Neural progenitor cell (in vitro differentiated cells): Measurements from ENCODE around the gene TMEM145. TPM values are rescaled to one million over a fixed set of nuclear protein-coding genes. Genes with fewer than 3 reads are reported as not detected.

Experiments
- DNase-seq: peaks from one replicate; pipeline ENCODE4 v3.0.0-alpha.2; 2016; ENCODE audit warnings: low spot score
- H2AFZ ChIP-seq: fragments of 200-600 bp; sonication (generic); replicated peaks from 2 replicates; pipeline ENCODE4 v1.6.1; 2016; ENCODE audit warnings: antibody characterized with exemption
- H3F3A ChIP-seq: fragments of 200-600 bp; sonication (generic); 2 replicates; pipeline ENCODE4 v1.6.1; 2016; ENCODE audit warnings: antibody characterized with exemption, low read depth
- H3K27ac ChIP-seq: fragments of 200-600 bp; sonication (generic); 2 replicates; pipeline ENCODE4 v1.5.1; 2016; ENCODE audit warnings: mild to moderate bottlenecking
- H3K27me3 ChIP-seq: fragments of 200-600 bp; sonication (generic); 2 replicates; pipeline ENCODE4 v1.6.1; 2016; ENCODE audit warnings: mild to moderate bottlenecking, moderate library complexity
- H3K36me3 ChIP-seq: fragments of 200-600 bp; sonication (generic); 2 replicates; pipeline ENCODE4 v1.5.1; 2016
- H3K4me1 ChIP-seq: fragments of 200-600 bp; sonication (generic); 2 replicates; pipeline ENCODE4 v1.6.1; 2016; ENCODE audit warnings: mixed run types
- H3K4me2 ChIP-seq: fragments of 200-600 bp; sonication (generic); 2 replicates; pipeline ENCODE4 v1.6.1; 2016
- H3K4me3 ChIP-seq: fragments of 200-600 bp; sonication (generic); 2 replicates; pipeline ENCODE4 v1.5.1; 2016
- H3K79me2 ChIP-seq: fragments of 200-600 bp; sonication (generic); 2 replicates; pipeline ENCODE4 v1.6.1; 2016; ENCODE audit warnings: low read depth
- H3K9ac ChIP-seq: fragments of 200-600 bp; sonication (generic); 2 replicates; pipeline ENCODE4 v1.6.1; 2016
- H3K9me3 ChIP-seq: fragments of 200-600 bp; sonication (generic); 2 replicates; pipeline ENCODE4 v1.5.1; 2016; ENCODE audit warnings: low read depth
- H4K20me1 ChIP-seq: fragments of 200-600 bp; sonication (generic); 2 replicates; pipeline ENCODE4 v1.6.1; 2016; ENCODE audit warnings: low read depth
- H3K27ac Mint-ChIP-seq: 3 replicates; pipeline ENCODE4 v1.8.0; 2021; ENCODE audit warnings: mixed read lengths
- H3K27me3 Mint-ChIP-seq: 2 replicates; pipeline ENCODE4 v1.8.0; 2022; ENCODE audit warnings: low read depth, mild to moderate bottlenecking, inconsistent platforms, moderate library complexity, mixed read lengths; ENCODE audit not compliant: insufficient read depth
- H3K36me3 Mint-ChIP-seq: 3 replicates; pipeline ENCODE4 v1.8.0; 2021; ENCODE audit warnings: mixed read lengths
- H3K4me1 Mint-ChIP-seq: 3 replicates; pipeline ENCODE4 v1.8.0; 2021; ENCODE audit warnings: mixed read lengths
- H3K4me3 Mint-ChIP-seq: 3 replicates; pipeline ENCODE4 v1.8.0; 2021; ENCODE audit warnings: mild to moderate bottlenecking, moderate library complexity, mixed read lengths
- H3K9me3 Mint-ChIP-seq: 3 replicates; pipeline ENCODE4 v1.8.0; 2020; ENCODE audit warnings: mixed read lengths
- EZH2 ChIP-seq: fragments of 200-600 bp; sonication (generic); IDR thresholded peaks from 2 replicates; pipeline ENCODE4 v1.6.1; 2017; ENCODE audit warnings: antibody characterized with exemption, mild to moderate bottlenecking, moderate library complexity
- EZH2phosphoT487 ChIP-seq: fragments of 200-600 bp; sonication (generic); IDR thresholded peaks from 2 replicates; pipeline ENCODE4 v1.6.1; 2017; ENCODE audit warnings: antibody characterized with exemption
- total RNA-seq: library from RNA; depleted of rRNA; stranded (reverse); fragments of >200 nt; gene quantifications from 2 replicates; pipeline ENCODE4 v1.2.3, GENCODE V29; 2015; ENCODE audit warnings: low replicate concordance
- TF ChIP-seq, protein P1 (sequence below): fragments of 200-600 bp; sonication (generic); IDR thresholded peaks from 2 replicates; pipeline ENCODE4 v1.5.1; 2017; ENCODE audit warnings: antibody characterized with exemption, mild to moderate bottlenecking

Gene TMEM145
- total RNA-seq, 1 donor from 2014 or later, result 6.6 TPM

DNA sequence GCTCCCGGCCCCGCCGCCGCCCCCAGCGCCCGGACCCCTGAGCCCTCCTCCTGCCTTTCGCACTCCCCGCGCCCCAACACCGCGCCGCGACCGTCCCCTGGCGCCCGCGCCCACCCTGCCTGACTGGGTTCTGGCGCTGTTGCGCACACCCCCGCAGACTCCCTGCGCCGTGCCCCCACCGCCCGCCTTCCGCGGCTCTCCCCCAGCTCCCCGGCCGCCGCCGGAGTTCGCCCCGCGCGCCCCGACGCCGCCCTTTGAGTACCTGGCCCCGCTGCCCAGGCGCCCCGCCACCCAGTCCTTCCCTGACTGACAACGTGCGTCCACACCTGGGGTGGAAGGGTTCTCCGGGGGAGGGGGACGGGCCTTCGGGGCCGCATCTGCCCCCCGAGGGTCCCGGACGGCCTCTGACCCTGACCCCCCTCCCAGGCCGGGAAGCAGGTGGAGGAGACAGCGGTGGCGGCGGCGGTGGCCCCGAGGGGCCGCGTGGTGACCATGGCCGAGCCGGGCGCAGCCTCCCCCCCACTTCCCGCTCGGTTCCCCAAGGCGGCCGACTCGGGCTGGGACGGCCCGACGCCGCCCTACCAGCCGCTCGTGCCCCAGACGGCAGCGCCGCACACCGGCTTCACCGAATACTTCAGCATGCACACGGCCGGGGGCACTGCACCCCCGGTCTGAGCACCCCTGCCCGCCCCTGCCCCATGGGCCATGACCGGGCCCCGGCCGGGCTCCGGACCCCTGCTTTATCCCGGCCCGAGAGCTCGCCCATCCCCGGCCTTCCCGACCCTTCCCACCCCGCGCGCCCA is 10.9 kb downstream of the TMEM145 start:
- DNase-seq, result peak; percentile 62
- H2AFZ ChIP-seq, result peak overlapping the region; percentile 19
- H3K27ac Mint-ChIP-seq, result no peak overlapping the region
- TF ChIP-seq EZH2phosphoT487 (peak; percentile 98), EZH2 (peak; percentile 99)
- TF ChIP-seq, protein P1, sequence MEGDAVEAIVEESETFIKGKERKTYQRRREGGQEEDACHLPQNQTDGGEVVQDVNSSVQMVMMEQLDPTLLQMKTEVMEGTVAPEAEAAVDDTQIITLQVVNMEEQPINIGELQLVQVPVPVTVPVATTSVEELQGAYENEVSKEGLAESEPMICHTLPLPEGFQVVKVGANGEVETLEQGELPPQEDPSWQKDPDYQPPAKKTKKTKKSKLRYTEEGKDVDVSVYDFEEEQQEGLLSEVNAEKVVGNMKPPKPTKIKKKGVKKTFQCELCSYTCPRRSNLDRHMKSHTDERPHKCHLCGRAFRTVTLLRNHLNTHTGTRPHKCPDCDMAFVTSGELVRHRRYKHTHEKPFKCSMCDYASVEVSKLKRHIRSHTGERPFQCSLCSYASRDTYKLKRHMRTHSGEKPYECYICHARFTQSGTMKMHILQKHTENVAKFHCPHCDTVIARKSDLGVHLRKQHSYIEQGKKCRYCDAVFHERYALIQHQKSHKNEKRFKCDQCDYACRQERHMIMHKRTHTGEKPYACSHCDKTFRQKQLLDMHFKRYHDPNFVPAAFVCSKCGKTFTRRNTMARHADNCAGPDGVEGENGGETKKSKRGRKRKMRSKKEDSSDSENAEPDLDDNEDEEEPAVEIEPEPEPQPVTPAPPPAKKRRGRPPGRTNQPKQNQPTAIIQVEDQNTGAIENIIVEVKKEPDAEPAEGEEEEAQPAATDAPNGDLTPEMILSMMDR, result no peak
- no peaks in the 10 kb centered on the region for H3K9me3 ChIP-seq
- peak overlapping the region; percentile 68 for H3K4me2 ChIP-seq
- H3K4me1 Mint-ChIP-seq, result peaks cover 34% of the 10 kb centered on the region
- H3K27me3 ChIP-seq, result peaks cover 58% of the 10 kb centered on the region
- H3K4me3 ChIP-seq, result peak overlapping the region; percentile 41
- peaks cover 16% of the 10 kb centered on the region for H3F3A ChIP-seq
- peaks cover 2% of the 10 kb centered on the region for H3K36me3 Mint-ChIP-seq
- no peak overlapping the region for H3K9ac ChIP-seq
- H3K36me3 ChIP-seq, result no peaks in the 10 kb centered on the region
- peaks cover 35% of the 10 kb centered on the region for H3K27me3 Mint-ChIP-seq
- H3K4me3 Mint-ChIP-seq, result no peak overlapping the region
- H3K9me3 Mint-ChIP-seq, result peaks cover 2% of the 10 kb centered on the region
- no peak overlapping the region for H3K27ac ChIP-seq
- H4K20me1 ChIP-seq, result peaks cover 17% of the 10 kb centered on the region
- H3K4me1 ChIP-seq, result peaks cover 7% of the 10 kb centered on the region
- peaks cover 23% of the 10 kb centered on the region for H3K79me2 ChIP-seq

DNA sequence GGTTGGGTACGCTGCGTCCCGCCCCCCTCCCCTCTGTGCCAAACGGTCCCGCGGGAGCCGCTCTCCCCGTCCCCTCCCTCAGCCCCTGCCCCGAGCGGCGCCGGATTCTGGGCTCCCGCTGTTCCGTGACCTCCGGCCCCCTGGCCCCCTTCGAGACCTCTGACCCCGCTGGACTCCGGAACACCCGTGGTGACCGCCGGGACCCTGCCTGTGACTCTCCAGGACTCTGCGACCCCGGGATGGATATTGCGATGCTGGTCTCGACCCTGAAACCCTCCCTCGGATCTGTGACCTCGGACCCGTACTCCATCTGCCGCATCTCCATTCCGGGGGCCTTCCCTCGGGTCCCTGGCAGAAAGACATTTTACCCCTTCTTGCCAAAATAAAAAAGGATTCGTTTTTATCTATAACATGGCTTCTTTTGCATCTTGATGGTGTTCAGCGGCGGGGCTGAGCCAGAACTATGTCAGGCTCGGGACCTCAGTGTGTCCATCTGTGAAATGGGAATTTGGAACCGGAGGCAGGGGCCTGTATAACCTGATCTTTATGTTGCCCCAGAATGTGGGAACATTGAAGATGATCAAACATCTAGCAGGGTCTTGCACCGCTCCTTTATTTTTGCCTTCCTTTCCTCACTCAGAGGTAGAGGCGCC is 11.7 kb downstream of the TMEM145 start:
- Mint-ChIP-seq H3K36me3 (peaks cover 2% of the 10 kb centered on the region), H3K4me1 (peaks cover 39% of the 10 kb centered on the region), H3K27ac (peak overlapping the region; percentile 74), H3K9me3 (peaks cover 2% of the 10 kb centered on the region), H3K27me3 (peaks cover 35% of the 10 kb centered on the region), H3K4me3 (peak overlapping the region; percentile 93)
- Histone ChIP-seq H3K27ac (no peak overlapping the region), H3K27me3 (peaks cover 53% of the 10 kb centered on the region), H3K79me2 (peaks cover 23% of the 10 kb centered on the region), H3K9ac (no peak overlapping the region), H3K4me1 (peaks cover 7% of the 10 kb centered on the region), H3K9me3 (no peaks in the 10 kb centered on the region), H4K20me1 (peaks cover 18% of the 10 kb centered on the region), H3K4me2 (peak overlapping the region; percentile 68), H2AFZ (peak overlapping the region; percentile 19), H3F3A (peaks cover 16% of the 10 kb centered on the region), H3K4me3 (peak overlapping the region; percentile 41), H3K36me3 (no peaks in the 10 kb centered on the region)
- TF ChIP-seq EZH2phosphoT487 (no peak), EZH2 (peak; percentile 82)
- TF ChIP-seq, protein P1, result no peak
- peak; percentile 47 for DNase-seq

DNA sequence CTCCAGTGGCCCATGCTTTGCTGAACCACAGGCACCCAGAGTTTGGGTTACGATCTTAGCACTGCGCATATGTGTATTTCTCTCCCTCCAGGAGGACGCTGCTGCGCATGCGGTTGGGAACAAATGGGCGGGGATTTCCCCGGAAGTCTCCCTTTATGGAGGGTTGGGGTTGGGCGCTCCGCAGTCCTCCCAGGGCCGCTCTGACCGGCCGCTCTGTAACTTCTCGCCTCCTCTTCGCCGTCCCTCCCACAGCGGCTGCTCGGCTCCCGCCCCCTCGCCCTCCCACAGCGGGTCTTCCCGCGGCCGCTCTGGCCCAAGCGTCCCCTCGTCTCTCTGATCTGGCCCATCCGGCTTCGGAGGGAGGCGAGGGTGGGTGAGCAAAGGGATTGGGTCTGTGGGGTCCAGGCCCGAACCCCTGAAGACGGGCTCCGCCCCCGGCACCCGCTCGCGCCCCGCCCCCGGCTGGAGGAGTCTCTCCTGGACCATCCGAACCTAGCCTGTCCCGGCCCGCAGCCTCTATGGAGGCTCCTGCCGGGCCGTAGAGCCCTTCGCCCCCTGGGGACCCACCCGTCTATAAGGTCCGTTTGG is 12.3 kb downstream of the TMEM145 start, which contains the start of gene MEGF8:
Gene MEGF8, plus strand, starts transcription at position 328 of the 588 bp plus-strand sequence. CDS start 609 bp downstream, outside the sequence.
- Histone ChIP-seq H4K20me1 (peaks cover 24% of the 10 kb centered on the region), H3K27ac (no peak within 1 kb of the TSS), H3K4me2 (peak within 1 kb of the TSS; percentile 90), H3K4me1 (peaks cover 7% of the 10 kb centered on the region), H3K79me2 (peaks cover 23% of the 10 kb centered on the region), H3K9ac (peak within 1 kb of the TSS; percentile 77), H3F3A (peaks cover 16% of the 10 kb centered on the region), H3K27me3 (peaks cover 47% of the 10 kb centered on the region), H3K4me3 (peak within 1 kb of the TSS; percentile 91), H3K36me3 (no peaks in the 10 kb centered on the region), H3K9me3 (no peaks in the 10 kb centered on the region), H2AFZ (peak within 1 kb of the TSS; percentile 81)
- peak within 1 kb of the TSS; percentile 74 for H3K27ac Mint-ChIP-seq
- peak within 1 kb of the TSS; percentile 93 for H3K4me3 Mint-ChIP-seq
- DNase-seq, result peak; percentile 99
- TF ChIP-seq, protein P1, result peak; percentile 90
- TF ChIP-seq EZH2phosphoT487, result no peak
- peaks cover 44% of the 10 kb centered on the region for H3K4me1 Mint-ChIP-seq
- H3K36me3 Mint-ChIP-seq, result peaks cover 2% of the 10 kb centered on the region
- H3K27me3 Mint-ChIP-seq, result peaks cover 29% of the 10 kb centered on the region
- peaks cover 2% of the 10 kb centered on the region for H3K9me3 Mint-ChIP-seq
